ENCODE results near the gene TSEN54.

TSEN54 gene

DNA sequence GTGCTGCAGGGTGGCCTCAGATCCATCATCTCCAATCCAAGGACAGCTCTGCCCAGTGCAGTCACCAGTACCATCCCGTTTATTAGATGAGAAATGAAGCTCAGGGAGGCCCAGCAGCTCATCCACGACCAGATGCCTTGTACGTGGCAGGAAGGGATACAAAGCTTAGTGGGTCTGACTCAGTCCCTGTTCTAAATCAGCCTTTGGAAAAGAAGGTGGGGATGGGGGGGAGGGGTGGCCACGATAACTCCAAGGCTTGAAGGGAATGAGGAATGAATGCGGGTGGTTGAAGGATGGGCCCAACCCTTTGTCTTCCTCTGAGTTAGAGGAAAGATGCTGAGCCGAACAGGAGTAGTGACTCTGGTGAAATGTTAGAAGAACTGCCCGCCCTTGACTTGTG, 34.9 kb downstream of the TSEN54 start:
- no peak for DNase-seq (ENCODE audit: low read depth)
- TF ChIP-seq, protein P1, sequence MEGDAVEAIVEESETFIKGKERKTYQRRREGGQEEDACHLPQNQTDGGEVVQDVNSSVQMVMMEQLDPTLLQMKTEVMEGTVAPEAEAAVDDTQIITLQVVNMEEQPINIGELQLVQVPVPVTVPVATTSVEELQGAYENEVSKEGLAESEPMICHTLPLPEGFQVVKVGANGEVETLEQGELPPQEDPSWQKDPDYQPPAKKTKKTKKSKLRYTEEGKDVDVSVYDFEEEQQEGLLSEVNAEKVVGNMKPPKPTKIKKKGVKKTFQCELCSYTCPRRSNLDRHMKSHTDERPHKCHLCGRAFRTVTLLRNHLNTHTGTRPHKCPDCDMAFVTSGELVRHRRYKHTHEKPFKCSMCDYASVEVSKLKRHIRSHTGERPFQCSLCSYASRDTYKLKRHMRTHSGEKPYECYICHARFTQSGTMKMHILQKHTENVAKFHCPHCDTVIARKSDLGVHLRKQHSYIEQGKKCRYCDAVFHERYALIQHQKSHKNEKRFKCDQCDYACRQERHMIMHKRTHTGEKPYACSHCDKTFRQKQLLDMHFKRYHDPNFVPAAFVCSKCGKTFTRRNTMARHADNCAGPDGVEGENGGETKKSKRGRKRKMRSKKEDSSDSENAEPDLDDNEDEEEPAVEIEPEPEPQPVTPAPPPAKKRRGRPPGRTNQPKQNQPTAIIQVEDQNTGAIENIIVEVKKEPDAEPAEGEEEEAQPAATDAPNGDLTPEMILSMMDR (conservative IDR thresholded peaks at IDR 0.05; ENCODE audit: control insufficient read depth, insufficient read depth, low read depth, low read length): no peak
- H3K4me3 ChIP-seq (ENCODE audit: control insufficient read depth, low read depth, low read length): no peak overlapping the region

DNA sequence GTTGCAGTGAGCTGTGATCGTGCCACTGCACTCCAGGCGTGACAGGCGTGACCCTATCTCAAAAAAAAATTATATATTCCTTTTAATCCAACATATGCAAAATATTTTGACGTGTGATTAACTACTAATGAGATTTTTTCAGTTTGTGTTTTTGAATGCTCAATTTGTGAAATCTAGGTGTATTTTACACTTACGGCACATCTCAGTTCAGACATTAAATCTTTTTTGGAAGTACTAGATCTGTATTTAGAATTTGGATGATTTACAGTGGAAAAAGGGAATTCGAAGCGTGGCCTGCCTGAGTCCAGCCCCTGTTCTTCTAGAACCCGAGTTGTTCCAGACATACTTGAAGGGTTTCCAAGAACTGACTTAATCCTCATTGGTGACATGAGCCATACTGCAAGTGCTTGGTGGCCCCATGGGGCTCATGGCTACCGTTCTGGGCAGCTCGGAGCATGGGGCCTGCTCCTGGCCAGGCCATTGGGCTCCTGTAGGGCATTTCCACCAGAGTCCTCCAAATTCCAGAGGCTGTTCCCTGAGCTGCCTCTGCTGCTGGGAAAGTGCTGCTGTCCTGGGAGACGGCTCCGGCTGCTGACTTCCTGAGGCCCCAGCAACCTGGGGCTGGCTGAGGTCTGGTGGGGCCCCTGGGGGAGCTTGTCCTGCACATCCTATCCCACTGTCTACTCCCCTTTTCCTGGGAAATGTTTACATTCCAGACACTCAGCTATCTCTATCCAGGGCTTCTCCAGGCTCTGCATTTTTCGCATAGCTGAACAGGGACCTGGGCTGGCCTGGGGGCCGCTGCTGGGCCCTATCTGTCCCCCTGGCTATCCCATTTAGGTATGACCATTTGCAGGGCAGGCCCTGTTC, 36.3 kb downstream of the TSEN54 start:
- TF ChIP-seq, protein P1 (conservative IDR thresholded peaks at IDR 0.05; ENCODE audit: control insufficient read depth, insufficient read depth, low read depth, low read length): no peak
- H3K4me3 ChIP-seq (ENCODE audit: control insufficient read depth, low read depth, low read length): no peak overlapping the region
- no peak for DNase-seq (ENCODE audit: low read depth)

DNA sequence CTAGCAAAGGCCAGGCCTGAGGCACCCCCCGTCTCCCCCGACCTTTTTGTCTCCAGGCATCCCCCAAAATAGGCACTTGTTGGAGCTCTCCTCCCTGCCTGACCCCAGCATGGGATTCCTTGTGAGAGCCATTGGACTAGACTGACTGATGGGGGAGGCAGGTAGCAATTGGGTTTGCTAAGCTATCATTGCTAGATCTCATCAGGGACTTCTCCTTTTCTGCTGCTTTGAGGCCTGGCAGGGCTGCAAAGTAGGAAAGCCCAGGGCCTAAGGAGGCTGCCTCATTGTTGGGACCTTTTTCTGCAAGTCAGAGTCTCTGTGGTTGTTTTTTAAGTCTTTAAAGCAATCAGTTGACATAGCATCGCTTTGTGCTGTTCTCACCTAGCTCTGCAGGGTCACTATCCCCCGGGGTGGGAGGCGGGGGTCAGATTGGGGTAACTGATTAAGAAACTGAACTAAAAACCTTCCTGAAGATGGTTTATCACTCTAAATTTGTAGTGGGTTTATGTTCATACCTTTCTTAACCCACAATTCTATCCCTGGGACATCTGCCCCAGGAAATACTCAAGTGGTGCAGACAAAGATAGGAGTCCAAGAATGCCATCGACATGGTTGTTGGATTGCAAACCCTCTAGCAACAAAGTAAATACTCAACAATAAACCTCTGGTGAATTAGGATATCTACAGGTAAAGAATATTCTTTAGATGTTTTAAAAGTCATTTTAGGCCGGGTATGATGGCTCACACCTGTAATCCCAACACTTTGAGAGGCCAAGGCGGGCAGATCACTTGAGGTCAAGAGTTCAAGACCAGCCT, 37.2 kb downstream of the TSEN54 start:
- no peak for DNase-seq (ENCODE audit: low read depth)
- TF ChIP-seq, protein P1 (conservative IDR thresholded peaks at IDR 0.05; ENCODE audit: control insufficient read depth, insufficient read depth, low read depth, low read length): no peak
- no peak overlapping the region for H3K4me3 ChIP-seq (ENCODE audit: control insufficient read depth, low read depth, low read length)

DNA sequence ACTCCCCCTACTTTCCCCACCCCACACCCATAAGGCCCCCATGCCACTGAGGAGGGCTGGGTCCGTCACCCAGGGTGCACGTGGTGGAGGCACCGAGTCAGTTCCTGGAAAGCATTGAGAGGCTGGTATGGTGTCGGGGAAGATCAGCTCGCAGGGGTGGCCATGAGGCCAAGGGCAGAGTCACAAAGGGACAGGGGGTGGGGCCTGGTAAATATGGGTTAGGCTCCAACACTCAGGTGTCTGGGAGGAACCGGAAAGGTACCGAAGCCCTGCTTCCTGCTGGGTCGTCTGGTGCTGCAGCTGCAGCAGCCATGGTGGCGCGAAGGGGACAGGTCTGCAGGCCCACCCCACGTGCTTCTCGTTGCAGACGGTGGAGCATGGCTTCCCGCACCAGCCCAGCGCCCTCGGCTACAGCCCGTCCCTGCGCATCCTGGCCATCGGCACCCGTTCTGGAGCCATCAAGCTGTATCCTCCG, 39.4 kb downstream of the TSEN54 start:
- H3K4me3 ChIP-seq (ENCODE audit: control insufficient read depth, low read depth, low read length): no peak overlapping the region
- TF ChIP-seq, protein P1 (conservative IDR thresholded peaks at IDR 0.05; ENCODE audit: control insufficient read depth, insufficient read depth, low read depth, low read length): no peak
- no peak for DNase-seq (ENCODE audit: low read depth)

DNA sequence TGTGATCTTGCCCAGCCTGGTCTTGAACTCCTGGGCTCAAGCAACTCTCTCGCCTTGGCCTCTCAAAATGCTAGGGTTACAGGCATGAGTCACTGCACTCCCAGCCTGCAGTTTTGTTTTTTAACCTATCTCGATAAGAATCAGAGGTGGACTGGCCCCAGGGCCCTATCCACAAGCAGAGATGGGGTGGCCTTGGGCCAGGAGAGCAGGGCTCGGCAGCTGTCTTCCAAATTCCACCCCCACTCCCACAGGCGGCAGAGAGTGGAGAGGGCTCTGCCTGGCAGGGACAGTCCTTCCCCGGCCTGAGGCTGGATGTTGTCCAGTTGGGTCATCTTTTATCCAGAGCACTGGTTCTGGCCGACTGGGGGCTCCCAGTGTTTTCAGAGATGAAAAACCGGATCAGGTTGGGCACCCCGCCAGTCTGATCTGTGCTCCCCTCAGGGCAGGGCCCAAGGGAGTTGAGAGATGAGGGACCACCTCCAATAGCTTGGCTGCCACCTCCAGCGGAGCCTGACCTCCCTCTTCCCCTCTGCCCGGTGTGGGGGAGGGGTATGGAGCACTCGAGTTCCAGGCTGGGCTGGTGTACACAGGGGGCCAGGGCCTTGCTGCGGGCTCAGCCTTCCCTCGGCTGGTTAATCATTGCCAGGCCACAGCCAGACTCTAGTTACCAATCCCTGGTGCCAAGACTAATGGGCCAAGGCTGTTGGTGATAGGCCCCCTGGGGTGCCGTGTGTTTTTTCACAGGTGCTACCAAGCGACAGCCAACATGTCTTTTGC, 40.9 kb downstream of the TSEN54 start:
- TF ChIP-seq, protein P1 (conservative IDR thresholded peaks at IDR 0.05; ENCODE audit: control insufficient read depth, insufficient read depth, low read depth, low read length): no peak
- DNase-seq (ENCODE audit: low read depth): peak; percentile 15
- H3K4me3 ChIP-seq (ENCODE audit: control insufficient read depth, low read depth, low read length): no peak overlapping the region

Measured in fibroblast of mammary gland (primary cell).